ENCODE results near the gene TVP23C.
"Not testable (repeated sequence)": the region's sequence is repeated elsewhere in the genome, so short reads cannot be mapped to it uniquely, and the experiment has no call there.

DNA sequence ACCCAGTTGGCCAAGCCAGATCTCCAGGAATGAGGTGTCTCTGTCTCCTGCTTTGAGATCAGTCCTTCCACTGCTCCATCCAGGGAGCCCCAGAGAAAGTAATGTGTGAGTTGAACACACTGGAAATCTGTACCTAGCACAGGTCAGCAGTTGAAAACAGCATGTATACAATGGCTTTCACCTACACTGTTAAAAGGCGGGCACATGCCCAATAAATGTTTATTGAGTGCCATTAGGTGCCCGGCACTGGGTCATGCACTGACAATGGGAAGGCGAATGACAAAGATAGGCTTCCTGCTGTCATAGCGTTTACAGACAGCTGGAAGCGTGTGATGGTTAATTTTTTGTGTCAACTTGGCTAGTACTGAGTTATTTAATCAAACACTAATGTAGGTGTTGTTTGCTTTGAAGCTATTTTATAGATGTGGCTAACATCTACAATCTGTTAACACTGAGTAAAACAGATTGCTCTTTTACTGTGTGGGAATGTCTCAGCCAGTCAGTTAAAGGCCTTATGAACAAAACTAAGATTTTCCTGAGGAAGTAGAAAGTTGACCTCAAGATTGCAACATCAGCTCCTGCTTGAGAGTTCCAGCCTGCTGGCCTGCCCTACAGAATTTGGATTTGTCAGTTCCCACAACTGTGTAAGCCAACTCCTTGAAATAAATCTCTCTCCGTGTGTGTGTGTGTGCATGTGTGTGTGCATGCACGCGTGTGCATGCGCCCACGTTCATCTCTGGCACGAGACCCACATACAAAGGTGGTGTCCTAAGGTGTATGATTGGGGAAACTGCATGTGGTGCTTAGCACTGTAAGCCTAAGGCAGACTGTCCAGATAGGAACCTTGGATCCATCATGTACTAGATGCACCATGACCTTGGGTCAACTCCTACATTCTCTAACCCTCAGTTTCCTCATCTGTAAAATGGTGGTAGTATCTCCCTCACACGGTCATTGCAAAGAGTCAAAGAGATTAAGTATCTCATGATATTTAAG is 38.0 kb downstream of the TVP23C start:
- not testable (repeated sequence) for TF ChIP-seq POLR2A, TAF1 (IDR thresholded peaks at IDR 0.05; ENCODE audit: low read depth, low read length)
